Left lobe of liver (tissue), 2 donors: Measurements from ENCODE around the gene CMTM5. TPM values are rescaled to one million over a fixed set of nuclear protein-coding genes. Genes with fewer than 3 reads are reported as not detected.
"Not testable (repeated sequence)": the region's sequence is repeated elsewhere in the genome, so short reads cannot be mapped to it uniquely, and the experiment has no call there.

Experiments used
- ATAC-seq: fragments of 200-7000 bp; cut with Tn5 transposase; one replicate; pipeline ENCODE4 v1.9.1; 2020; ENCODE audit warnings: mild to moderate bottlenecking, moderate library complexity
- DNase-seq: peaks from one replicate; pipeline ENCODE4 v3.0.0-alpha.2; 2020; ENCODE audit warnings: low spot score
- total RNA-seq: library from RNA; stranded (reverse); gene quantifications from one replicate; pipeline ENCODE4 v1.2.1, GENCODE V29; 2021
- donor health status: DM: no; HTN: no; CAD: no; lungs with moderate emphysema.
- donor health status: DM: no; HTN: yes; CAD: no.

CMTM5 gene
- total RNA-seq, 1 donor from 2014 or later = not detected

- DNase-seq (no peak), ATAC-seq (no peak)
Measured at GRCh38 chr14:23377573-23378563, 1.0 kb downstream of the CMTM5 start.

DNA sequence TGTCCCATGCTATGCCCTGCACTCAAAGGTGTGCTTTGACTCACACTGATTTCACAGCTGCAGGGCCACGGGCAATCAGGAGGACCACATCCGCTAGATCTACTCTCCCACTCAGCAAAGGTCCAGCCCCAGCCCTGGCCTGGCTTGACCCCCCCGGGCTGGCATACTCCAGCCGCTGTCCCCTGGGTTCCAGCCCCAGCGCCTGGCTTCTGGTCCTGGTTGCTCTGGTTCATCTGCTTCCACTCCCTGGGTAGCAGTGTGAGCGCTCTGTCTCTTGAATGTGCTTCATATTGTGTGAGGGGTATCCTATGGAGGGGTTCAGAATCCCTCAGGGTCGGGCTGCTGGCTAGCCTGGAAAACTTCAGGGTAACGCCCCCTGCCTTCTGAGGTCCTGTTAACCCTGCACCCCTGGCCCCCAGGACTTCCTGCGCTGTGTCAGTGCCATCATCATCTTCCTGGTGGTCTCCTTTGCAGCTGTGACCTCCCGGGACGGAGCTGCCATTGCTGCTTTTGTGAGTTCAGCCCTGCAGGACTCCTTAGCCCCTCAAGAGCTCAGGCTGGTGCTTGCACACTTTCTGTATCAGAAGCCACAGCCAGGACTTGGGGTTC lies 1.9 kb downstream of the CMTM5 start:
- ATAC-seq (no peak), DNase-seq (no peak)

GRCh38 chr14:23379366-23380196 lies 2.7 kb downstream of the CMTM5 start:
- DNase-seq (peak; percentile 82), ATAC-seq (peak; percentile 99)

GRCh38 chr14:23380197-23380914 lies 3.5 kb downstream of the CMTM5 start:
- DNase-seq (no peak), ATAC-seq (peak; percentile 27)

GRCh38 chr14:23380976-23381375 lies 4.1 kb downstream of the CMTM5 start:
- no peak for DNase-seq
- ATAC-seq = no peak

DNA sequence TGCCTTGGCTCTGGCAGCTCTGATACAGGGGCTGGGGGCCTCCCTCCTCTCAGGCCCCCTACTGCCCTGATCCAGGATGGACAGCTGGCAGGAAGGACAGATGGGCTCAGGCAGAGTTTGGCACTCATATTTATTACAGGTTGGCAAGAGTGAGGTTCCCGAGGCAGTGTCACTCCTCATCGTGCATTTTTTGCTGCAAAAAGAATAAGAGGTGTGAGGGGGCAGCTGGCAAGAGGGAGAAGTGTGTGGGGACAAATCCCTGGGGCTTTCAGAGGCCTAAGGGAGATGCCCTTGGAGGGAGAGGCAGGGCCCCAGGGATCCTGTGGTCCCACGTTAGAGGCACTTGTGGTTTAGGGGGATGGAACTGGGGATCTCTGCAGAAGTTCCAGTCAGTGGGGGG lies 5.0 kb downstream of the CMTM5 start:
- ATAC-seq = no peak
- no peak for DNase-seq

- DNase-seq (no peak), ATAC-seq (no peak)
Measured at GRCh38 chr14:23382276-23382675, 5.4 kb downstream of the CMTM5 start.

DNA sequence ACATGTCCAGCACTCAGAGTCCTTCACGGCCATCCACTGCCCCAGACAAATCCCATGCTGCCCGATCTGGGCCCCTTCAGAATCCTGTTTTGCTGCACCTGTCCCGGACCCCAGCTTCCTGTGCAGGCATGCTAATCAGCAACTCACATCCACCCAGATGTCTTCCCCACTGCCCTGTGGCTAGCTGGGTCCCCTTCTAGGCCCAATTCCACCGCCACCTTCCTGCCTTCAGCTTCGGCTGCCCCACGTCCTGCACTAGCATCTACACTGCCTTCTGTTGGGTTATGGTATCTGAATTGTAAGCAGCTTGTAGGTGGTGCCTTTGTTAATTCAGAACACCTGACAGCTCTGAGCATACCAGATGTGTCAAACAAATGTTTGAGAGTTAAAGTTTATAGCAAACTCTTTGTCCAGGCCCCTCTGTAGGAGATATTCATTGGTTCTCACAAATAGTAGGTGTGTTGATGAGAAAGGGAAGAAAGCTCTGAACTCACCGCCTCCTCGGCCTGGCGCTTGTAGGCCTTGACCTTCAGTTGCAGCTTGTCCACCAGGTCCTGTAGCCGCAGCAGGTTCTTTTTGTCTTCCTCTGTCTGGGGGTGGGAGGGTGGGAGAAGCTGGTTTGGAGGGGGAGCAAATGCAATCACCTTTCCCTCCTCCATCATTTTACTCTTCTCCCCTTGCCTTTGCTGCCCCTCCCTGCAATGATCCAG lies 6.0 kb downstream of the CMTM5 start:
- ATAC-seq (no peak), DNase-seq (no peak)

GRCh38 chr14:23384364-23385080 lies 7.7 kb downstream of the CMTM5 start:
- ATAC-seq (no peak), DNase-seq (no peak)

- no peak for ATAC-seq
Measured at GRCh38 chr14:23385244-23385641, 8.4 kb downstream of the CMTM5 start.

GRCh38 chr14:23385642-23386265 lies 8.9 kb downstream of the CMTM5 start:
- ATAC-seq (no peak), DNase-seq (no peak)

More at GRCh38 chr14:23385244-23385641, 8.4 kb downstream of the CMTM5 start:
- no peak for DNase-seq

DNA sequence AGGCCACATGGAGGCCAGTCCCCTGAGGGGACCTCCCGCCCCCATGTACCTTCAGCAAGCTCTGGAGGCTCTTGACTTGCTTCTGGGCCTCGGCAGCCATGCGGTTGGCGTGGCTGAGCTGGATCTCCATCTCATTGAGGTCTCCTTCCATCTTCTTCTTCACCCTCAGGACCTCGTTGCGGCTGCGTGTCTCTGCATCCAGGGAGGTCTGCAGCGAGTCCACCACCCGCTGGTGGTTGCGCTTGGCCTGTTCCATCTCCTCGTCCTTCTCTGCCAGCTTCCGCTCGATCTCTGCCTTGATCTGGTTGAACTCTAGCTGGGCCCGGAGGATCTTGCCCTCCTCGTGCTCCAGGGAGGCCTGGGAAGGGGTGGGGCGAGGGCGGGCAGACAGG lies 9.4 kb downstream of the CMTM5 start:
- ATAC-seq, DNase-seq: not testable (repeated sequence)

DNA sequence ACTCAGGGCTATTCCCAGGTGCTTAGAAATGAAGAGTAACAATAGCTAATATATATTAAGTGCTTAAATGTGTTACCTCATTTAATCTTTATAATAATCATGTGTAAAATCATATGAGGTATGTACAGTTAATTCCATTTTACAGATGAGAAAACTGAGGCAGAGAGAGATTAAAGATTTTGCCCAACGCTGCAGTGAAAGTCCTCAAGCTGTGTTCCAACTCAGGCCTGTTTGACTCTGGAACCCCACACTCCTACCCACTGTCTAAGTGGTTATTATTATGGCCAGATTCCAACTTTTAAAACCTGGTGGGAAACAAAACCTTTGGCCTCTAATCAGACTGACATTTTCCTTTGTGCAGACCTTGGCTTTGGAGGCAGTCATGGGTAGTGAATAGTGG lies 10.2 kb downstream of the CMTM5 start:
- ATAC-seq = no peak
- DNase-seq = no peak

DNA sequence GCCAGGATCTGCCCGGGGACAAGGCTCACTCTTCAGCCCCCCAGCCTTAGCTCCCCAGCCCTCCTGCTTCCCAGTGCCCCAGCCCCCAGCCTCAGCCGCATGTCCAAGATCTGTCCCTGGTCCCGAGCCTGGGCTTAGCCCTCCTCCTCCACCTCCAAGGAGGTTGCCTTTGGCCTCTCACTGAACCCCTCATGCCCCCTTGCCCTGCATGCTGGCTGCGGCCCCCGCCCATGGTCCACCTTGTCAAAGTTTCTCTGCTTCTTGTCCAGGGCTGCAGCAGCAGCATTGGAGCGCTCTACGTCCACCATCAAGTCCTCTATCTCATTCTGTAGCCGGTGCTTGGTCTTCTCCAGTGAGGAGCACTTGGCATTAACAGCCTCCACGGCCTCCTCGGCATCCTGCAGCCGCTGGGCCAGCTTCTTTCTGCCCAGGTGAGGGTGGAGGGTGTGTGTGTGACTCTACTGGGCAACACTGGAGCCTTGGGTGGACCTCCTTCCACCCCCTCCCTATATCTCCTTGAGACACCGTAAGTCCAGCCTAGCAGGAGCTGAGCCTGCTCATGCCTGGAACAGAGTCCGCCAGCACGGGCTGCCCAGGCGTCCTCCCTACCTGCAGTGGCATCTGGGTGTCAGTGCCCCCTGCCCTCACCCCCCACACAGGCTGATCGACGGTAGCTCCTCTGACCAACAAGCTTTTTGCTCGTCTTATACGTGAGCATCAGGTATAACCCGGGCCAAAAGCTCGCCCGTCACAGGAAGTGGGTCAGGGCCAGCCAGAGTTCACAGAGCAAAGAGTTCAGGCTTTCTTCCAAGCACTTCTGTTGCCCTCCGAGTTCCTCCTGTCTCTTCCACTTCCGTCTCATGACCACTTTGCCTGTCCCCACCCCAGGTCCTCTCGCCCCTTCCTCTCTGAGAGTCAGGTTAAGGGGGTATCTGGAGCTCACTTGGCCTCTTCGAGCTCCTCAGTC lies 11.4 kb downstream of the CMTM5 start:
- no peak for ATAC-seq
- DNase-seq = no peak

- no peak for ATAC-seq
Measured at GRCh38 chr14:23388996-23389395, 12.2 kb downstream of the CMTM5 start.

DNA sequence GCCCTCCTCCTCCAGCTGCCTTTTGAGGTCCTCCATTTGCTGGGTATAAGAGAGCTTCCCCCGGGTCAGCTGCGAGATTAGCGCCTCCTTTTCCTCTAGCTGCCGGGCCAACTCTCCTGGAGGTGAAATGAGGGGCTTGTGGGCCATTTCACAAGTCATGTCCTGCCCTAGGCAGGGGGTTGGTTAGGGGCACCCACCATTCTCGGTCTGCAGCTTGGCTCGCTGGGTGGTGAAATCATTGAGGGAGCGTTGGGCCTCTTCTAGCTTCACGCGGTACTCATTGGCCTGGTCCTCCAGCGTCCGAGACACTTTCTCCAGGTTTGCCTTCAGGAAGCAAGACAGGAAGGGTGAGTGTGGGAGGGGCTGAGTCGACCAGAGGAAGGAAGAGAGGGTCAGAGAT lies 12.6 kb downstream of the CMTM5 start:
- ATAC-seq (no peak), DNase-seq (no peak)

More at GRCh38 chr14:23388996-23389395, 12.2 kb downstream of the CMTM5 start:
- DNase-seq = no peak

DNA sequence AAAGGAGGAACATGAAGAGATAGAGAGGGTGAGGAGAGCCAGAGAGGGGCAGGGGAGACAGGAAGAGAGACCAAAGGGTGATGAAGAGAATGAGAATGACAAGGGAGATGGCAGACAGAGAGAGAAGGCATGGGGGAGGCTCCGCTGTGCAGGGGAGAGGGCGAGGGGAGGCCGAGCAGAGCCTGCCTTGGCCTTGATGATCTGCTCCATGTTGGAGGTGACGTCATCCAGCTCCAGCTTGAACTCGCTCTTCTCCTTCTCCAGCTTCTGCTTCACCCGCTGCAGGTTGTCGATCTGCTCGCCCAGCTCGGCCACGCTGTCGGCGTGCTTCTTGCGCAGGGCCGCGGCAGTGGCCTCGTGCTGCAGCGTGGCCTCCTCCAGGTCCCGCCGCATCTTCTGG lies 13.0 kb downstream of the CMTM5 start:
- ATAC-seq, DNase-seq: not testable (repeated sequence)

- ATAC-seq = no peak
- DNase-seq = no peak
Measured at GRCh38 chr14:23392613-23393012, 15.8 kb downstream of the CMTM5 start.
